Neural cell (in vitro differentiated cells): Measurements from ENCODE around the gene PTDSS2. TPM values are rescaled to one million over a fixed set of nuclear protein-coding genes. Genes with fewer than 3 reads are reported as not detected.

ENCODE experiments used
- H2AFZ ChIP-seq: fragments of 200-600, 300-800 bp; sonication (generic), shearing (Covaris generic); 2 replicates; pipeline ENCODE4 v1.6.0; 2014; ENCODE audit warnings: low read depth, mild to moderate bottlenecking, antibody characterized with exemption, low read length, moderate library complexity
- H3F3A ChIP-seq: fragments of 200-600 bp; shearing (Covaris generic); 2 replicates; pipeline ENCODE4 v1.6.1; 2016; ENCODE audit warnings: mild to moderate bottlenecking, moderate library complexity, mixed read lengths, antibody characterized with exemption, low read length; ENCODE audit not compliant: insufficient read depth, poor library complexity, severe bottlenecking
- H3K27ac ChIP-seq: fragments of 200-600, 300-800 bp; sonication (generic), shearing (Covaris generic); 2 replicates; pipeline ENCODE4 v1.5.1; 2014; ENCODE audit warnings: mild to moderate bottlenecking, low read length, moderate library complexity
- H3K27me3 ChIP-seq: fragments of 300-800, 200-600 bp; sonication (generic), shearing (Covaris generic); 2 replicates; pipeline ENCODE4 v1.6.0; 2014; ENCODE audit warnings: mild to moderate bottlenecking, low read depth, low read length, moderate library complexity; ENCODE audit not compliant: insufficient read depth
- H3K36me3 ChIP-seq: fragments of 300-800, 200-600 bp; sonication (generic), shearing (Covaris generic); 2 replicates; pipeline ENCODE4 v1.5.1; 2014; ENCODE audit warnings: mild to moderate bottlenecking, antibody characterized with exemption, low read length, moderate library complexity; ENCODE audit not compliant: insufficient read depth
- H3K4me2 ChIP-seq: fragments of 300-800, 200-600 bp; sonication (generic), shearing (Covaris generic); 2 replicates; pipeline ENCODE4 v1.6.0; 2014; ENCODE audit warnings: mild to moderate bottlenecking, low read length
- H3K4me3 ChIP-seq: fragments of 300-800, 200-600 bp; sonication (generic), shearing (Covaris generic); 2 replicates; pipeline ENCODE4 v1.5.1; 2014; ENCODE audit warnings: mild to moderate bottlenecking, low read length, moderate library complexity
- H3K79me2 ChIP-seq: fragments of 200-600 bp; shearing (Covaris generic); replicated peaks from 2 replicates; pipeline ENCODE4 v1.6.0; 2014; ENCODE audit warnings: mild to moderate bottlenecking, low read length, moderate library complexity; ENCODE audit not compliant: insufficient read depth
- H3K9ac ChIP-seq: fragments of 300-800, 200-600 bp; sonication (generic), shearing (Covaris generic); 2 replicates; pipeline ENCODE4 v1.6.1; 2016; ENCODE audit warnings: mild to moderate bottlenecking, low read length, mixed read lengths
- H3K9me2 ChIP-seq: fragments of 200-600 bp; shearing (Covaris generic); 2 replicates; pipeline ENCODE4 v1.6.1; 2016; ENCODE audit warnings: mild to moderate bottlenecking, low read length, mixed read lengths; ENCODE audit not compliant: insufficient read depth
- H3K9me3 ChIP-seq: fragments of 200-600, 300-800 bp; sonication (generic), shearing (Covaris generic); 2 replicates; pipeline ENCODE4 v1.6.1; 2016; ENCODE audit warnings: mild to moderate bottlenecking, mixed run types, low read length, moderate library complexity, mixed read lengths
- H4K20me1 ChIP-seq: fragments of 200-600 bp; shearing (Covaris generic); 2 replicates; pipeline ENCODE4 v1.6.1; 2016; ENCODE audit warnings: mild to moderate bottlenecking, mixed run types; ENCODE audit not compliant: insufficient read depth
- CTCF ChIP-seq: fragments of 450-650 bp; IDR thresholded peaks from 2 replicates; pipeline ENCODE4 v1.5.1; 2014; ENCODE audit warnings: antibody characterized with exemption, mild to moderate bottlenecking, moderate library complexity; ENCODE audit not compliant: poor library complexity, severe bottlenecking
- EP300 ChIP-seq: fragments of 450-650 bp; conservative IDR thresholded peaks from 2 replicates; pipeline ENCODE4 v1.6.1; 2014; ENCODE audit warnings: antibody characterized with exemption, mild to moderate bottlenecking, moderate library complexity; ENCODE audit not compliant: poor library complexity, severe bottlenecking
- EZH2 ChIP-seq: fragments of 200-600, 300-800 bp; shearing (Covaris generic), sonication (generic); IDR thresholded peaks from 2 replicates; pipeline ENCODE4 v1.6.1; 2014; ENCODE audit warnings: antibody characterized with exemption, low read length, borderline replicate concordance, mild to moderate bottlenecking; ENCODE audit not compliant: insufficient read depth, poor library complexity, severe bottlenecking
- MXI1 ChIP-seq: fragments of 450-650 bp; conservative IDR thresholded peaks from 2 replicates; pipeline ENCODE4 v1.6.1; 2014; ENCODE audit warnings: antibody characterized with exemption, mild to moderate bottlenecking; ENCODE audit not compliant: poor library complexity, severe bottlenecking
- POLR2AphosphoS5 ChIP-seq: IDR thresholded peaks from 2 replicates; pipeline ENCODE4 v1.6.1; 2012
- RAD21 ChIP-seq: fragments of 450-650 bp; conservative IDR thresholded peaks from 2 replicates; pipeline ENCODE4 v1.6.1; 2014; ENCODE audit warnings: antibody characterized with exemption, mild to moderate bottlenecking, moderate library complexity
- REST ChIP-seq: IDR thresholded peaks from 2 replicates; pipeline ENCODE4 v1.6.1; 2012; ENCODE audit warnings: borderline replicate concordance
- SMC3 ChIP-seq: fragments of 450-650 bp; conservative IDR thresholded peaks from 2 replicates; pipeline ENCODE4 v1.6.1; 2014; ENCODE audit warnings: antibody characterized with exemption, mild to moderate bottlenecking, moderate library complexity; ENCODE audit not compliant: poor library complexity
- TAF1 ChIP-seq: IDR thresholded peaks from 2 replicates; pipeline ENCODE4 v1.6.1; 2012; ENCODE audit warnings: low read depth
- polyA plus RNA-seq: library from polyadenylated mRNA; depleted of rRNA; stranded (reverse); fragments of >200 nt; gene quantifications from 2 replicates; pipeline ENCODE4 v1.2.3, GENCODE V29; 2014

Gene PTDSS2
- polyA plus RNA-seq, 1 donor from 2014 or later = 54.3 TPM

GRCh38 chr11:404551-405264 is 45.4 kb upstream of the PTDSS2 start:
- no peak overlapping the region for H3K27ac ChIP-seq
- no peak overlapping the region for H3K4me3 ChIP-seq
- H3F3A ChIP-seq = no peaks in the 10 kb centered on the region
- H4K20me1 ChIP-seq = no peaks in the 10 kb centered on the region
- no peaks in the 10 kb centered on the region for H3K36me3 ChIP-seq
- no peaks in the 10 kb centered on the region for H3K79me2 ChIP-seq
- no peak overlapping the region for H2AFZ ChIP-seq
- no peaks in the 10 kb centered on the region for H3K9me3 ChIP-seq
- no peak overlapping the region for H3K4me2 ChIP-seq
- no peaks in the 10 kb centered on the region for H3K9me2 ChIP-seq
- TF ChIP-seq SMC3 (no peak), CTCF (no peak), REST (no peak), EZH2 (no peak), EP300 (no peak), TAF1 (no peak), POLR2AphosphoS5 (no peak)
- no peak overlapping the region for H3K9ac ChIP-seq
- H3K27me3 ChIP-seq = no peaks in the 10 kb centered on the region

GRCh38 chr11:405323-405953 is 44.6 kb upstream of the PTDSS2 start:
- Histone ChIP-seq H3K9me3 (no peaks in the 10 kb centered on the region), H3F3A (no peaks in the 10 kb centered on the region), H3K4me3 (no peak overlapping the region), H3K79me2 (no peaks in the 10 kb centered on the region), H3K4me2 (no peak overlapping the region), H3K9me2 (no peaks in the 10 kb centered on the region), H3K9ac (no peak overlapping the region), H2AFZ (no peak overlapping the region), H3K27ac (no peak overlapping the region), H3K36me3 (no peaks in the 10 kb centered on the region), H4K20me1 (no peaks in the 10 kb centered on the region), H3K27me3 (no peaks in the 10 kb centered on the region)
- TF ChIP-seq TAF1 (no peak), CTCF (no peak), EP300 (no peak), SMC3 (no peak), REST (no peak), EZH2 (no peak), MXI1 (no peak), RAD21 (no peak), POLR2AphosphoS5 (no peak)
